ENCODE data around the gene BMP6.

DNA sequence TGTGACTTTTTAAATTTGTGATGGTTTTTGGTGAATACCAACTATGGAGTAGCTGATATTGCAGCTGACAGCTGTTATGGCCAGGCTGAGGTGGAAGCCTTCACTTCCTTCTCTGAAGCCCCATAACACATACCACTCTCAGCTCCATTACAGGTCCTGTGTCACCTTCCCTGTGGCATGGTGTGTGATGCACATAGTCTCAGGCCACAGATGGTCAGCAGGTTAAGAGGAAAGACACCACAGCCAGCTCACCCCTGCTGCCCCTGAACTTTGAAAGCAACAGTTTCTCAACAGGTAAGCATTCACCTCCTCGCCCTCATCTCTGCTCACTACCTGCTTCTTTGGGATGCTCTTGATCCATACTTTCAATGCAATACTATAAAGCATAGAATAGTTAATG is 177.0 kb downstream of the BMP6 start:
- TF ChIP-seq, protein P1, sequence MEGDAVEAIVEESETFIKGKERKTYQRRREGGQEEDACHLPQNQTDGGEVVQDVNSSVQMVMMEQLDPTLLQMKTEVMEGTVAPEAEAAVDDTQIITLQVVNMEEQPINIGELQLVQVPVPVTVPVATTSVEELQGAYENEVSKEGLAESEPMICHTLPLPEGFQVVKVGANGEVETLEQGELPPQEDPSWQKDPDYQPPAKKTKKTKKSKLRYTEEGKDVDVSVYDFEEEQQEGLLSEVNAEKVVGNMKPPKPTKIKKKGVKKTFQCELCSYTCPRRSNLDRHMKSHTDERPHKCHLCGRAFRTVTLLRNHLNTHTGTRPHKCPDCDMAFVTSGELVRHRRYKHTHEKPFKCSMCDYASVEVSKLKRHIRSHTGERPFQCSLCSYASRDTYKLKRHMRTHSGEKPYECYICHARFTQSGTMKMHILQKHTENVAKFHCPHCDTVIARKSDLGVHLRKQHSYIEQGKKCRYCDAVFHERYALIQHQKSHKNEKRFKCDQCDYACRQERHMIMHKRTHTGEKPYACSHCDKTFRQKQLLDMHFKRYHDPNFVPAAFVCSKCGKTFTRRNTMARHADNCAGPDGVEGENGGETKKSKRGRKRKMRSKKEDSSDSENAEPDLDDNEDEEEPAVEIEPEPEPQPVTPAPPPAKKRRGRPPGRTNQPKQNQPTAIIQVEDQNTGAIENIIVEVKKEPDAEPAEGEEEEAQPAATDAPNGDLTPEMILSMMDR (IDR thresholded peaks at IDR 0.05), result no peak
- no peak for TF ChIP-seq POLR2AphosphoS5 (IDR thresholded peaks at IDR 0.05)
- TF ChIP-seq POLR2A (IDR thresholded peaks at IDR 0.05), result no peak

All from breast epithelium (tissue), 3 donors.